Stimulated activated CD8-positive, alpha-beta memory T cell treated with anti-CD3 and anti-CD28 coated beads, Interleukin-7, amount 100 ng/mL, for 24 hours (primary cell): Measurements from ENCODE around the gene MYO3B.
"Not testable (repeated sequence)": the region's sequence is repeated elsewhere in the genome, so short reads cannot be mapped to it uniquely, and the experiment has no call there.

Experiments used
- DNase-seq: peaks from one replicate; pipeline ENCODE4 v3.0.0-alpha.2; 2020; ENCODE audit warnings: low read depth

The MYO3B gene

GRCh38 chr2:170568511-170568910 is 390.6 kb downstream of the MYO3B start:
- no peak for DNase-seq

- DNase-seq, result no peak
Measured at GRCh38 chr2:170571612-170572011, 393.7 kb downstream of the MYO3B start.

- DNase-seq, result no peak
Measured at GRCh38 chr2:170573671-170574070, 395.7 kb downstream of the MYO3B start.

- DNase-seq, result no peak
Measured at GRCh38 chr2:170576296-170576695, 398.3 kb downstream of the MYO3B start.

GRCh38 chr2:170577356-170577755 is 399.4 kb downstream of the MYO3B start:
- DNase-seq, result no peak

- no peak for DNase-seq
Measured at GRCh38 chr2:170578606-170579005, 400.7 kb downstream of the MYO3B start.

- no peak for DNase-seq
Measured at GRCh38 chr2:170579511-170579910, 401.6 kb downstream of the MYO3B start.

- DNase-seq, result no peak
Measured at GRCh38 chr2:170582313-170582712, 404.4 kb downstream of the MYO3B start.

GRCh38 chr2:170582751-170583463 is 405.0 kb downstream of the MYO3B start:
- no peak for DNase-seq

- no peak for DNase-seq
Measured at GRCh38 chr2:170585067-170585466, 407.1 kb downstream of the MYO3B start.

GRCh38 chr2:170586571-170587095 is 408.7 kb downstream of the MYO3B start:
- DNase-seq, result no peak

GRCh38 chr2:170587117-170587516 is 409.2 kb downstream of the MYO3B start:
- no peak for DNase-seq

GRCh38 chr2:170587922-170588321 is 410.0 kb downstream of the MYO3B start:
- DNase-seq, result no peak

GRCh38 chr2:170588729-170589128 is 410.8 kb downstream of the MYO3B start:
- no peak for DNase-seq

GRCh38 chr2:170596576-170596975 is 418.6 kb downstream of the MYO3B start:
- DNase-seq, result no peak

- no peak for DNase-seq
Measured at GRCh38 chr2:170598067-170598395, 420.1 kb downstream of the MYO3B start.

- DNase-seq, result no peak
Measured at GRCh38 chr2:170601489-170601888, 423.5 kb downstream of the MYO3B start.

GRCh38 chr2:170605862-170606261 is 427.9 kb downstream of the MYO3B start:
- DNase-seq, result no peak

- DNase-seq, result no peak
Measured at GRCh38 chr2:170607171-170607570, 429.2 kb downstream of the MYO3B start.

- DNase-seq, result no peak
Measured at GRCh38 chr2:170610615-170611014, 432.7 kb downstream of the MYO3B start.

GRCh38 chr2:170618948-170619347 is 441.0 kb downstream of the MYO3B start:
- DNase-seq, result not testable (repeated sequence)

- not testable (repeated sequence) for DNase-seq
Measured at GRCh38 chr2:170635094-170635493, 457.1 kb downstream of the MYO3B start.

GRCh38 chr2:170639635-170640034 is 461.7 kb downstream of the MYO3B start:
- no peak for DNase-seq

GRCh38 chr2:170641961-170642360 is 464.0 kb downstream of the MYO3B start:
- DNase-seq, result no peak
